Measurements from ENCODE around the gene DBX1.

Gene DBX1

GRCh38 chr11:20192641-20193040 lies 32.4 kb upstream of the DBX1 start:
- H3K36me3 ChIP-seq (ENCODE audit: control insufficient read depth, insufficient read depth, low read length), result no peaks in the 10 kb centered on the region
- no peak overlapping the region for H2BK120ac ChIP-seq (ENCODE audit: low read depth, low read length)
- no peak overlapping the region for H4K8ac ChIP-seq (ENCODE audit: low read depth, low read length)
- H3K79me1 ChIP-seq (ENCODE audit: low read length), result no peaks in the 10 kb centered on the region
- H3K4ac ChIP-seq (ENCODE audit: low read depth, low read length), result no peak overlapping the region
- H2BK5ac ChIP-seq (ENCODE audit: low read length), result no peak overlapping the region
- no peak overlapping the region for H3K4me3 ChIP-seq (ENCODE audit: low read length)
- H3K4me2 ChIP-seq (ENCODE audit: low read length), result no peak overlapping the region
- DNase-seq, result no peak
- H3K56ac ChIP-seq (ENCODE audit: low read length), result no peak overlapping the region
- H3K4me1 ChIP-seq (ENCODE audit: control insufficient read depth, low read depth, low read length), result no peaks in the 10 kb centered on the region
- no peak overlapping the region for H3K27ac ChIP-seq (ENCODE audit: low read depth, low read length)
- no peaks in the 10 kb centered on the region for H3K27me3 ChIP-seq (ENCODE audit: insufficient read depth, low read length, poor library complexity)
- no peak overlapping the region for H2BK15ac ChIP-seq (replicated peaks; ENCODE audit: low read depth)
- H3K18ac ChIP-seq (ENCODE audit: low read length), result no peak overlapping the region
- no peak overlapping the region for H4K5ac ChIP-seq (ENCODE audit: low read length)
- H3K79me2 ChIP-seq (ENCODE audit: control insufficient read depth, insufficient read depth, low read length), result no peaks in the 10 kb centered on the region
- H3K23ac ChIP-seq (ENCODE audit: low read length), result no peak overlapping the region
- no peak overlapping the region for H2AK5ac ChIP-seq (ENCODE audit: low read length)
- H3K9ac ChIP-seq (ENCODE audit: low read length), result no peak overlapping the region

GRCh38 chr11:20192151-20192550 lies 31.9 kb upstream of the DBX1 start:
- no peak overlapping the region for H3K56ac ChIP-seq (ENCODE audit: low read length)
- H4K8ac ChIP-seq (ENCODE audit: low read depth, low read length), result no peak overlapping the region
- H3K9ac ChIP-seq (ENCODE audit: low read length), result no peak overlapping the region
- H3K79me2 ChIP-seq (ENCODE audit: control insufficient read depth, insufficient read depth, low read length), result no peaks in the 10 kb centered on the region
- DNase-seq, result no peak
- H3K79me1 ChIP-seq (ENCODE audit: low read length), result no peaks in the 10 kb centered on the region
- H3K4me2 ChIP-seq (ENCODE audit: low read length), result no peak overlapping the region
- no CpG with 5 or more reads among the region's 2 CpGs for WGBS (ENCODE audit: extremely low coverage, insufficient coverage, low lambda C conversion rate)
- H2BK15ac ChIP-seq (replicated peaks; ENCODE audit: low read depth), result no peak overlapping the region
- no peak overlapping the region for H3K23ac ChIP-seq (ENCODE audit: low read length)
- no peak overlapping the region for H4K5ac ChIP-seq (ENCODE audit: low read length)
- no peak overlapping the region for H2BK120ac ChIP-seq (ENCODE audit: low read depth, low read length)
- H3K36me3 ChIP-seq (ENCODE audit: control insufficient read depth, insufficient read depth, low read length), result no peaks in the 10 kb centered on the region
- H3K4me1 ChIP-seq (ENCODE audit: control insufficient read depth, low read depth, low read length), result no peaks in the 10 kb centered on the region
- H3K4me3 ChIP-seq (ENCODE audit: low read length), result no peak overlapping the region
- H2BK5ac ChIP-seq (ENCODE audit: low read length), result no peak overlapping the region
- no peak overlapping the region for H3K4ac ChIP-seq (ENCODE audit: low read depth, low read length)
- H3K27me3 ChIP-seq (ENCODE audit: insufficient read depth, low read length, poor library complexity), result no peaks in the 10 kb centered on the region
- H3K18ac ChIP-seq (ENCODE audit: low read length), result no peak overlapping the region
- no peak overlapping the region for H2AK5ac ChIP-seq (ENCODE audit: low read length)
- H3K27ac ChIP-seq (ENCODE audit: low read depth, low read length), result no peak overlapping the region

GRCh38 chr11:20178976-20179375 lies 18.7 kb upstream of the DBX1 start:
- DNase-seq, result no peak
- H3K4me3 ChIP-seq (ENCODE audit: low read length), result no peak overlapping the region
- H3K23ac ChIP-seq (ENCODE audit: low read length), result no peak overlapping the region
- no peak overlapping the region for H3K18ac ChIP-seq (ENCODE audit: low read length)
- no peak overlapping the region for H2BK120ac ChIP-seq (ENCODE audit: low read depth, low read length)
- H3K79me1 ChIP-seq (ENCODE audit: low read length), result no peaks in the 10 kb centered on the region
- H3K4ac ChIP-seq (ENCODE audit: low read depth, low read length), result no peak overlapping the region
- no peak overlapping the region for H4K5ac ChIP-seq (ENCODE audit: low read length)
- H4K8ac ChIP-seq (ENCODE audit: low read depth, low read length), result no peak overlapping the region
- H2BK15ac ChIP-seq (replicated peaks; ENCODE audit: low read depth), result no peak overlapping the region
- no peak overlapping the region for H3K4me2 ChIP-seq (ENCODE audit: low read length)
- no peaks in the 10 kb centered on the region for H3K36me3 ChIP-seq (ENCODE audit: control insufficient read depth, insufficient read depth, low read length)
- H2BK5ac ChIP-seq (ENCODE audit: low read length), result no peak overlapping the region
- no peaks in the 10 kb centered on the region for H3K79me2 ChIP-seq (ENCODE audit: control insufficient read depth, insufficient read depth, low read length)
- no peak overlapping the region for H3K27ac ChIP-seq (ENCODE audit: low read depth, low read length)
- H2AK5ac ChIP-seq (ENCODE audit: low read length), result no peak overlapping the region
- H3K4me1 ChIP-seq (ENCODE audit: control insufficient read depth, low read depth, low read length), result no peaks in the 10 kb centered on the region
- no peaks in the 10 kb centered on the region for H3K27me3 ChIP-seq (ENCODE audit: insufficient read depth, low read length, poor library complexity)
- H3K56ac ChIP-seq (ENCODE audit: low read length), result no peak overlapping the region
- whole genome bisulfite sequencing (ENCODE audit: extremely low coverage, insufficient coverage, low lambda C conversion rate), result no CpG with 5 or more reads among the region's 2 CpGs
- H3K9ac ChIP-seq (ENCODE audit: low read length), result no peak overlapping the region

GRCh38 chr11:20177136-20177535 lies 16.9 kb upstream of the DBX1 start:
- H3K79me2 ChIP-seq (ENCODE audit: control insufficient read depth, insufficient read depth, low read length), result no peaks in the 10 kb centered on the region
- no peak overlapping the region for H3K23ac ChIP-seq (ENCODE audit: low read length)
- H3K4me2 ChIP-seq (ENCODE audit: low read length), result no peak overlapping the region
- no peak for DNase-seq
- no peaks in the 10 kb centered on the region for H3K27me3 ChIP-seq (ENCODE audit: insufficient read depth, low read length, poor library complexity)
- H3K4me3 ChIP-seq (ENCODE audit: low read length), result no peak overlapping the region
- no peak overlapping the region for H3K4ac ChIP-seq (ENCODE audit: low read depth, low read length)
- no CpG with 5 or more reads among the region's 7 CpGs for WGBS (ENCODE audit: extremely low coverage, insufficient coverage, low lambda C conversion rate)
- no peak overlapping the region for H4K5ac ChIP-seq (ENCODE audit: low read length)
- H2BK5ac ChIP-seq (ENCODE audit: low read length), result no peak overlapping the region
- no peak overlapping the region for H2BK15ac ChIP-seq (replicated peaks; ENCODE audit: low read depth)
- H3K56ac ChIP-seq (ENCODE audit: low read length), result no peak overlapping the region
- H3K36me3 ChIP-seq (ENCODE audit: control insufficient read depth, insufficient read depth, low read length), result no peaks in the 10 kb centered on the region
- H3K9ac ChIP-seq (ENCODE audit: low read length), result no peak overlapping the region
- H2AK5ac ChIP-seq (ENCODE audit: low read length), result no peak overlapping the region
- H2BK120ac ChIP-seq (ENCODE audit: low read depth, low read length), result no peak overlapping the region
- no peak overlapping the region for H3K18ac ChIP-seq (ENCODE audit: low read length)
- H3K79me1 ChIP-seq (ENCODE audit: low read length), result no peaks in the 10 kb centered on the region
- H3K27ac ChIP-seq (ENCODE audit: low read depth, low read length), result no peak overlapping the region
- no peaks in the 10 kb centered on the region for H3K4me1 ChIP-seq (ENCODE audit: control insufficient read depth, low read depth, low read length)
- no peak overlapping the region for H4K8ac ChIP-seq (ENCODE audit: low read depth, low read length)

- Histone ChIP-seq H3K4me3 (ENCODE audit: low read length) (no peak overlapping the region), H3K56ac (ENCODE audit: low read length) (no peak overlapping the region), H3K23ac (ENCODE audit: low read length) (no peak overlapping the region), H3K4ac (ENCODE audit: low read depth, low read length) (no peak overlapping the region), H3K36me3 (ENCODE audit: control insufficient read depth, insufficient read depth, low read length) (no peaks in the 10 kb centered on the region), H2BK15ac (replicated peaks; ENCODE audit: low read depth) (no peak overlapping the region), H3K9ac (ENCODE audit: low read length) (no peak overlapping the region), H3K27ac (ENCODE audit: low read depth, low read length) (no peak overlapping the region), H3K27me3 (ENCODE audit: insufficient read depth, low read length, poor library complexity) (peaks cover 2% of the 10 kb centered on the region), H3K4me2 (ENCODE audit: low read length) (no peak overlapping the region), H4K5ac (ENCODE audit: low read length) (no peak overlapping the region), H4K8ac (ENCODE audit: low read depth, low read length) (no peak overlapping the region), H3K79me2 (ENCODE audit: control insufficient read depth, insufficient read depth, low read length) (no peaks in the 10 kb centered on the region), H2BK5ac (ENCODE audit: low read length) (no peak overlapping the region), H3K4me1 (ENCODE audit: control insufficient read depth, low read depth, low read length) (no peaks in the 10 kb centered on the region), H2BK120ac (ENCODE audit: low read depth, low read length) (no peak overlapping the region), H2AK5ac (ENCODE audit: low read length) (no peak overlapping the region), H3K79me1 (ENCODE audit: low read length) (no peaks in the 10 kb centered on the region), H3K18ac (ENCODE audit: low read length) (no peak overlapping the region)
- DNase-seq, result no peak
- no CpG with 5 or more reads among the region's 5 CpGs for WGBS (ENCODE audit: extremely low coverage, insufficient coverage, low lambda C conversion rate)
Observed at GRCh38 chr11:20172721-20173447, 12.6 kb upstream of the DBX1 start.
